GM19324 (cell line): ENCODE measurements around the gene RARRES2.

Experiments
- ATAC-seq: cut with Tn5 transposase; IDR thresholded peaks from one replicate; pipeline ENCODE4 v1.9.1; 2021; ENCODE audit warnings: mild to moderate bottlenecking, moderate library complexity; ENCODE audit not compliant: unreplicated experiment, low FRiP score

Gene RARRES2

DNA sequence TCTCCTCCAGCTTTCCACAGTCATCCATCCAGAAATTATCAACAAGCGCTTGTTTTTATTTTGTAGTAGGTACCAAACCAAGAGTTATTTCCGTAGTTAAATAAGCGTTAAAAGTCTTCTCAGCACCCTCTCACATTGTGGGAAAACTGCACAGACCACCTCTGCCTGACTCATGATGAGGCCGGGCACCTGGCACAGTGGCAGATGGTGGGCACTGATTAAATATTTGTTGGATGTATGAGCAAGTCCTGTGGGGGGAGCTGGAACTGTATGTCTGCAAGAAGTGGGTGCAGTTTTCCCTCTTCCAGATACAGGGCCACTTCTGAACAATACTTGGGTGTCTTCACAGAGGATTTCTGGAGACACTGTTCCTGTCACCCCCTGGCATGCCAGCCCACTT lies 21.9 kb upstream of the RARRES2 start:
- ATAC-seq = no peak

DNA sequence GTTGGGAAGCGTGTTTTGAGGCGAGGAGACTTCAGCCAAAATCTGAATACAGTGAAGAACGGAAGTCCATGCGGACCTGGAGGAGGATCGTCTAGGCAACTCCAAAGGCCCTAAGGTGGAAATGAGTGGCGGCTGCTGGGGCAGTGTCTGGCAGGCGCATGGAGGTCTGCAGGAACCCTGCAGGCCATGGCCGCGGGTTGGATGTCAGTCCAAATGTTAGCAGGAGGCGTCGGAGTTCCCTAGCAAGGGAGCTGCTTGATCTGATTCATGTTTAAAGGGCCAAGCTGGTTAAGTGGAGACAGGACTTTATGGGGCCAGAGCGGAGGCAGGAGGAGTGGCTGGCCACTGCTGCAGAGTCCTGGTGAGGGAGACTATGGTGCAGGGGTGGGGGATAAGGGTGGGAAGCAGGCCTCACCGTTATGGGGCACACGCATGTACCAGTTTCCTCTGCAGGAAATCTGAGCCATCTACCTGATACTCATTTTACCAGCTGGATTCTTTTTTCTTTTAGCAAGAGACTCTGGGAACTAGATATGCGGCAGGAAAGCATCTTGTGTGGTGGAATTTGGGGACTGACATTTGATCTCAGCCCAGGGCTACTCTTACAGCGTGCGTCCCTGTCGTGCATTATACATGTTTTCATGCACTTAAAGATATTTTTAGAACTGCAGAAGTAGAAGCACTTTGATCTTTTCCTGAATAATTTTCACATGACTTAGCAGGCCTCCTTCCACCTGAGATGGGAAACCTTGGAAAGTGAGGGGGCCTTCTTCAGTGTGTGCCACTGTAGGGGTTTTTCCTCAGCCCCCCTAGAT lies 20.6 kb upstream of the RARRES2 start:
- ATAC-seq = no peak

DNA sequence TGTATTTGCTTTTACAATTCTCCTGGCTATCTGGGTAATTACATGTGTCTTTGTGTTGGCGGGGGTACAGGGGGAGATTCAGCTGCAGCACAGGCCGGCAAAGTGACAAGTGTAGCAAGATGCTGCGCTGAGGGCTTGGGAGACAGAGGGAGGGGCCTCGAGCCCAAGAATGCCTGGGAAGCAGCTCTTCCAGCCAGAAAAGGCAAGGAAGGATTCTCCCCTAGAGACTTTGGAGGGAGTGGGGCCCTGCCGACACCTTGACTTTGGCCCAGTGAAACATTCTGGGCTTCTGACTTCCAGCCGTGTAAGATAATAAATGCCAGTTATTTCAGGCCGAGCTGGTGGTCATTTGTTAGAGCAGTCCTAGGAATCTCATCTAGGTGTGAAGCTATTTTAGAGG lies 20.0 kb upstream of the RARRES2 start:
- ATAC-seq = no peak

DNA sequence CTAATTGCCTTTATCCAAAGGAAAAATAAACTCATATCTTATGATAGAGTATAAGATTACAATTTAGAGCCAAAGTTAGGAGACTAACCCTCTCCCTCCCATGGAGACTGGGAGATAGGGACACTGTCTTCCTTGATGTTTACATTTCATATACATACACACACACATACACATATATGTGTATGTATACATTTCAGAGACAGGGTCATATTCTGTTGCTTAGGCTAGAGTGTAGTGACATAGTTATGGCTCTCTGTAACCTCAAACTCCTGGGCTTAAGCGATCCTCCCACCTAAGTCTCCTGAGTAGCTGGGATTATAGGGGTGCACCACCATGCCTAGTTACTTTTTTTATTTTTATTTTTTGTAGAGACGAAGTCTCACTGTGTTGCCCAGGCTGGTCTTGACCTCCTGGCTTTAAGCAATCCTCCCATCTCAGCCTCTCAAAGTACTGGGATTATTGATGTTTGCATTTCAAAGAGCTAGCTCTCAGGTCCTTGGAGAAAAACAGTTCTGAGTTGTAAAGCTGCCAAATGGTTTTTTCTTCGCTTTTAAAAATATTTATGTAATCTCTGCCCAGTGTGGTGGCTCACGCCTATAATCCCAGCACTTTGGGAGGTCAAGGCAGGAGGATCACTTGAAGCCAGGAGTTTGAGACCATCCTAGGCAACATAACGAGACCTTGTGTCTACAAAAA lies 19.1 kb upstream of the RARRES2 start:
- ATAC-seq = no peak

DNA sequence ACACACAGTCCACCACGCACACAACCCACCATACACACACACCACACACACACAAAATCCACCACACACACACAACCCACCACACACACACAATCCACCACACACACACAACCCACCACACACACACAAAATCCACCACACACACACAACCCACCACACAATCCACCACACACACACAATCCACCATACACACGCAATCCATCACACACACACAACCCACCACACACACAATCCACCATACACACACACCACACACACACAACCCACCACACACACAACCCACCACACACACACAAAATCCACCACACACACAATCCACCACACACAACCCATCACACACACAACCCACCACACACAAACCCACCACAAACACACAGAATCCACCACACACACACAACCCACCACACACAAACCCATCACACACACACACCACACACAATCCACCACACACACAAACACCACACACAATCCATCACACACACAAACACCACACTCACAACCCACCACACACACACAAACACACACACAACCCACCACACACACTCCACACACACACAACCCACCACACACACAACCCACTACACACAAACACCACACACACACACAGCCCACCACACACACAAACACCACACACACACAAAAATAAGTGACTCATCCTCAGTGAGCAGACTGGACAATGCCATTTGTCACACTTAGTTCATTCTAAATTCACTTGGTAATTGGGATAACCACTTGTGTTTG lies 18.4 kb upstream of the RARRES2 start:
- no peak for ATAC-seq

DNA sequence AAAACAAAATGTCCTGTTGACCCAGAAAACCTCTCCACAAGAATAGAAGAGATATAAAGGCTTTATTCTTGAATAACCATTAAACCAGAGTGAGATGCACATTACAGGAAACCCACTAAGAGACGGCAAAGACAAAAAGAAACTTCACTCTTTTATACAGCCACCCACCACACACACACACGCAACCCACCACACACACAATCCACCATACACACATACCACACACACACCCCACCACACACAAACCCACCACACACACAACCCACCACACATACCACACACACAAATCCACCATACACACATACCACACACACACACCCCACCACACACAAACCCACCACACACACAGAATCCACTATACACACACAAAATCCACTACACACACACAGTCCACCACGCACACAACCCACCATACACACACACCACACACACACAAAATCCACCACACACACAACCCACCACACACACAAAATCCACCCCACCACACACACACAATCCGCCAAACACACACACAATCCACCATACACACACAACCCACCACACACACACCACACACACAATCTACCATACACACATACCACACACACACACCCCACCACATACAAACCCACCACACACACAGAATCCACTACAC lies 17.7 kb upstream of the RARRES2 start:
- ATAC-seq = no peak

DNA sequence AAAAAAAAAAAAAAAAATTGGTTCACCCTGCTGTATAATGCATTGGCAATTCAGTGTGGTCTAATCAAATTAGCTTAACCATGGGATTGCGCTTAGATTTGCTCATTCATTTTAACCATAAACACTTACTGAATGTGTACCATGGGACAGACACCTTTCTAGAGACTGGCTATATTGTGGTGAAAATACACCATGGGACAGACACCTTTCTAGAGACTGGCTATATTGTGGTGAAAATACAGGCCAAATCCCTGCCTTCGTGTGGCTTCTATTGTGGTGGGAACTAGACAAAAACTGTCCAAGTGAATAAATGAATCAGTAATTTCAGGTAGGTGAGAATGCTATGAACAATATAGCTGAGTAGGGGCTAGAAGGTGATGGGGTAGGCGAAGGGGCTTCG lies 17.0 kb upstream of the RARRES2 start:
- no peak for ATAC-seq

DNA sequence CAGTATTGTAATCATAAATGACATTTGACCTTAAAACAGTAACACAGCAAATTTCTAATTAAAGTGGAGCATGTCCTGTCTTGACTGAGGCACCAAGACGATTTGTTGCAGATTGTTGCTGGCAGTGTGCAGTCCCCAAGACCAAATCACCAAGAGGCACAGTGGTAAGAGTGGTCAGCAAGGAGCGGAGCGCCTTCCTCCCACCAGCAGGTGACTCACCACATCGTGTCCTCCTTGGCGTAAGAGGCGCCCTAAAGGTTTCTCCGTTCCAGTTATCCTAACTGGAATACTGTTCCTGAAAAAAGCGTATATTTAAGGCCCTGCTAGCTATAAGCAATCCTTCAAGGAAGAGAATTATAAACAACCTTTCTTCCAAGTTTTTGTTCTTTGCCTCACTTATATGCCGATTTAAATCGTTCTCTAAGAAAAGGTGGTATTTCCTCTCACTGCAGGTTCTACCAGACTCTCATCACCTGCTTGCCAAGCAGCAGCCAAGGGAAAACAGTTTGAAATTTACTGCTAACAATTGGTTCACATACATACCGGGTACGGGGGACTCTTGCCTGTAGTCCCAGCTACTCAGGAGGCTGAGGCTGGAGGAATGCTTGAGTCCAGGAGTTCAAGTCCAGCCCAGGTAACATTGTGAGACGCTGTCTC lies 16.5 kb upstream of the RARRES2 start:
- no peak for ATAC-seq

DNA sequence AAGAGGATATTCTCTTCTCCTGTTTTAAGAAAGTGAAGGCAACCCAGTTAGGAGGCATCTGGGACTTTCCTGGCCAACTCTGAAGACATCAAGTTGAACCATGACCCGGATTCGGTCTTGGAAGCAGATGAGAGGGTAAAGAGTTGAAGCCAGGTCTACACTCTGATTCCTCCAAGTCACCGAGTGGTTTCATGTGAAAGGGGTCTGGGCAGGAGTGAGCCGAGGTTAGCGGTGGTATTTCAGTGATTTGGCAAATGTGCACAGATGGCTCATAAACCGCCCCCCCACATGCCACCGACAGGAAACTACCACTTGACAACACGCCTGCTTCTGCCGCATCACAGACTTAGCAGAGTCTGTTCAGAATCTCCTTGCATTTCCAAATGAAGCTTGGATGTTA lies 15.8 kb upstream of the RARRES2 start:
- no peak for ATAC-seq

DNA sequence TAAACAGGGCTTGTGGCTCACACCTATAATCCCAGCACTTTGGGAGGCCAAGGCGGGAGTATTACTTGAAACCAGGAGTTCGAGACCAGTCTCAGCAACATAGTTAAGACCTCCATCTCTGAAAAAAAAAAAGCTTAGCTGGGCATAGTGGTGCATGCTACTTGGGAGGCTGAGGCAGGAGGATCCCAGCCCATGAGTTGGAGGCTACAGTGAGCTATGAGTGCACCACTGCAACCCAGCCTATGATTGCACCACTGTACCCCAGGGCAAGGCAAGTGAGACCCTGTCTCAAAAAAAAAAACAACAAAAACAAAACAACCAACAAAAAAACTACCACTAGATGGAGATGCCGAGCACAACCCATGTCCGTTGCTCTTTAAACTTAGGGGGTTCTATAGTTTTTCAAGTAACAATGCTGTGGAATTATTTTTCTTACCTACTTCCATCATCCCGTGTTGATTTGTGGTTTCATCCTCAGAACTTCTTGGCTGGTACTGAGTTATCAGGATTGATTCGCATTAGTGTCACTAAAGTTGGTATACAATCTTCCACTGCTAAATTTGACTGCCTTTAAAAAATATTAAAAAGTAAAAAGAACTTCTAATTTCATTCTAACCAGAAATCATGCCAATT lies 15.0 kb upstream of the RARRES2 start:
- no peak for ATAC-seq

DNA sequence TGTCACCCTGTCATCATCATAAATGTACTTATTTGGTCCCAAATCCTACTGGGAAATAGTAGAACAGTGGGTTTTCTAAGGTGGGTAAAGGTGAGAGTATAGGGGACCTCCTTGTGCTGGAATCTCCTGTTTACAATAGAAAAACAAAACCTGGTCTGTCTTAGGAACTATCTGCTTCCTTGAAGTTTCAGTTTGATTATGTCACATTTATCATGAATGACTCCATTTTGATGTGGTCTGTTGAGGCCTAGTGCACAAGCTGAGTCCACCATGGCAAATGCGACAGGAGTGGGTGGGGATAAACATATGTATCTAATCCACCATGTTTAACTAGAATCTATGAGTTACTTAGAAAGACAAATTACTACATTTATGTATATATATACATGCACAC lies 14.2 kb upstream of the RARRES2 start:
- ATAC-seq = no peak

DNA sequence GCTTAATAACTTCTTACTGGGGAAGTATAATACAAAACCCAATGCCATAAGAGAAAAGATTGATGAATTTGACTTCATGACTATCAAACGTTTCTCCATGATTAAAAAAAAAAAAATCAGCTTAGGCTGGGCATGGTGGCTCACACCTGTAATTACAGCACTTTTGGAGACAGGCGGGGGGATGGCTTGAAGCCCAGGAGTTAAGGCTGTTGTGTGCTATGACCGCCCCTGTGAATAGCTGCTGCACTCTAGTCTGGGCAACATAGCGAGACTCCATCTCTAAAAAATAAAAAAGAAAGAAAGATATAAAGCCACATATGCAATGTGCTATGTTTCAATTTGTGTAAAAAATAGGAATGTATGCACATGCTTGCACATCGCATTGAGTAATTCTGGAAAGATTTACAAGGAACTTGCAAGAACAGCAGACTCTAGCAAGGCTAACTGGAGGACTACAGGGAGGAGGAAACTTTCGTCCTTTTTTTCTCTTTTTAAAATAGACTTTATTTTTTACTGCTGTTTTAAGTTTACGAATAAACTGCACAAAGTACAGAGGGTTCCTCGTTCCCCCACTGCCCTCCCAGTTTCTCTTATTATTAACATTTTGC lies 10.3 kb upstream of the RARRES2 start:
- ATAC-seq = no peak

DNA sequence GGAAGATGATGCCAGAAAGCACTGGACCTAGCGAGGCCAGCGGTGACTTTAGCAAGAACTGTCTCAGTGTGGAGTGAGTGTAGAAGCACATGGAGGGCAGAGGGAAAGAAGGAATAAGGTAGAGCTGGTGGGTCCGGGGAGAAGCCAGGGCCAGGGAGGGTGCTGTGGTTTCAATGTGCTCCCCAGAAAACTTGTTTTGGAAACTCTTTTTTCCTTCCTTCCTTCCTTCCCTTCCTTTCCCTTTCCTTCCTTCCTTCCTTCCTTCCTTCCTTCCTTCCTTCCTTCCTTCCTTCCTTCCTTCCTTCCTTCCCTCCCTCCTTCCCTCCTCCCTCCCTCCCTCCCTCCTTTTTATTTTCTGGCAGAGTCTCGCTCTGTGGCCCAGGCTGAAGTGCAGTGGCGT lies 5.5 kb upstream of the RARRES2 start:
- ATAC-seq = no peak

DNA sequence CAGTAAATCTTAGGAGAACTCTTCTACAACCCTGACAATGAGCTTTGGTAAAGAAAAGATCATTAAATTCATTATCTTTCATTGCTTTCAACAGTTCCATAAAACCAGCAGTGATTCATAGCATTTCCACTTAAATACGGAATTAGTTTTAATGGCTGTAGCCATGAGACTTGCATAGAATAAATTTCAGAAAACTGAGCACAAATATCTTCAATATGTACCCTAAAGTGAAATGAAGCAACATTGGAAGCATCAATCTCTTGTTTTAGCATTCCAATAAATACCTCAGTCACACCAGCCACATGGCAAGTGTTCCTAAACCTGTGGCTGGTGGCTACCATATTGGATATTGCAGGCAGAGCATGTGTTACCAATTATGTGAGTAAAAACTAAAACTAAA lies 3.6 kb upstream of the RARRES2 start:
- ATAC-seq = no peak

DNA sequence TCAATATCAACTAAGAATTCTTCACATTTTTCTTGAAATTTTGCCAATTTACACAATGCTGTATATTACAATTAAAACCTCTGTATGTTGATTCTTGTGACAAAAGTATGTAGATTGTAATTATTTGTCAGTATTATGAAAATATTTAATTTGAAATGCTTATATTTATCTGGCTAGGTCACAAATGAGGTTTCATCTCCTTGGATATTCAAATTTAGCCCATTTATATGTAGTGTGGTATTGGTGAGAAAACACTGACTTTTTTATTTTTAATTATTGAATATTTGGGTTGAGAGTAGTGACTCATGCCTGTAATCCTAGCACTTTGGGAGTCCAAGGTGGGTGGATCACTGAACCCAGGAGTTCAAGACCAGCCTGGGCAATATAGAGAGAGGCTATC lies 2.9 kb upstream of the RARRES2 start:
- no peak for ATAC-seq

DNA sequence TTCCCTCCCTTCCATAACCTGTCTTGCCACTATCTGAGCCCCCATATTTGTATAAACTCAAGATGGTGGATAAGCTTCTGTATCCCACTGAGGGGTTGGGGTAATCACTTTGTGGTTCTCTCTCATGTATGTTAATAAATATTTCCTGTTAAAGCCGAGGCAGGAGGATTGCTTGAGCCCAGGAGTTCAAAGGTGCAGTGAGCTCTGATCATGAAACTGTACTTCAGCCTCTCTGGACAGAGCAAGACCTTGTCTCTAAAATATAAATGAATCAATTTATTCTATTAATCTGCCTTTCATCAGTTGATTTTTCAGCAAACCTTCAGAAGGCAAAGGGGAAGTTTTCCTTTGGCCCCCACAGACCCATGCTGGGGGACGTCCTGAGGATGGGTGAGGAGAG lies 1.8 kb upstream of the RARRES2 start:
- ATAC-seq = no peak

DNA sequence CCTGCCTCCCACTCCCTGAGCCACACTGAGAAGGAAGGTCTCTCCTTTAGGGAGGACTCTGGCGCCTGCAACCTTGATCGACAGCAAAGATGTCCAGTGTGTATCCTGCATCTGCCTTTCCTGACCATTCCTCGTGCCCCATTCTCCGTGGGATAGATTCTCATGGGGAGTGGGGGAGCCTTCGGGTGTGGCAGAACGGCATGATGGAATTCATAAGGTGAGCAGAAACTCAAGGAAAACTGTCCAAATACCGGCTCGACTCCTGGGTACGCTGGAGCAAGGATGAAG lies 636 bp upstream of the RARRES2 start:
- no peak for ATAC-seq

DNA sequence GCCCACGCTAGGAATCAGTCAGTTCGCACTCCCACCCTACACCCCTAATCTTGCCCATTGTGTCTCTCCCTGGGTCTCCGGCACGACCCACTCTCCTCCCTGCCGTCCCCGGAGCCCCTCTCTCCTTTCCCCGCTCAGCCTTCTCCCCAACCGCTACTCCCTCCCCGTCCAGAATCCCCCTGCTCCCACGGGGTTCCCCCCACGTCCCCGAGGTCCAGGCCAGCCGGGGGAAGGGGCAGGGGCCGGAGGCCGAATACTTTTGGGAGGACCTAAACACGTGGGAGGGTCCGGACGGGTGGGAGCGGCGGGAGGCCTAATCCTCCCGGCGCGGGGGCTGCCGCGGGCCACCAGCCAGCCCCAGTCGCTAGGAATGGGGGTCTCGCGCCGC lies 560 bp downstream of the RARRES2 start:
- ATAC-seq = no peak

DNA sequence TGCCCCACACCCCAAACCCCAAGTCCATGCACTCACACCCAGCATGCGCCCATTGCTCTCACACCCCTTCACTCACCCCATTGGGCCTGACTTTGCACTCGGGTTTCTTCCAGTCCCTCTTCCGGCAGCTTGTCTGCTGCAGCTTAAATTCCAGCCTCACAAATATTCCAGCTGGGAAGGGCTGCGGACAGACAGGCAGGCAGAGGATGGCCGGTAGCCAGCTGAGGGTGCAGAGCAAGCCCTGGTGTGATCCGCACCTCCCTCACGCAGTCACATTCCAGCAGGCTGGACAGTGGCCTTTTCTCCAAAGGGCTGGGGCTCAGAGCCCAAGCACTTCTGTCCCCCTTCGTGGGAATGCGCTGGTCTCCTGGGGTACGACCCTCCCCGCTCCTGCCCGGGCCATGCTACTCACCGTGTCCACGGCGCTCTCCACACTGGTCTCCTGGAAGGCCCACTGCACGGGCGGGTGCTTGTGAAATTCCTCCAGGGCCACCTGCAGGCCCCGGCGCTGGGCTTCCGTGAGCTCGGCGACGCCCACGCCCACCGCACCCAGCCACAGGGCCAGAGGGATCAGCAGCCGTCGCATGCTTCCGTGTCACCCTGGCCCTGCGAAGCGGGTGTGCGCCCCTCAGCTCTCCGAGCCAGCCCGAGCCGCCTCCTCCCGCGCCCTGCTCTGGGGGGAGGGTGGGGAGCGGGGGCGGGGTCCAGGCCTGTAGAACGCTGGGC lies 1.2 kb downstream of the RARRES2 start:
- no peak for ATAC-seq
